B cell (primary cell): ENCODE measurements around the gene TMEM203.

Source experiments
- CTCF ChIP-seq: fragments of 200-600 bp; IDR thresholded peaks from one replicate; pipeline ENCODE4 v1.8.0; 2022; ENCODE audit warnings: antibody characterized with exemption, mild to moderate bottlenecking
- EZH2 ChIP-seq: IDR thresholded peaks from 2 replicates; pipeline ENCODE4 v1.6.1; 2012; ENCODE audit warnings: borderline replicate concordance, low read depth, mild to moderate bottlenecking, moderate library complexity, low read length; ENCODE audit not compliant: insufficient read depth, poor library complexity, severe bottlenecking

DNA sequence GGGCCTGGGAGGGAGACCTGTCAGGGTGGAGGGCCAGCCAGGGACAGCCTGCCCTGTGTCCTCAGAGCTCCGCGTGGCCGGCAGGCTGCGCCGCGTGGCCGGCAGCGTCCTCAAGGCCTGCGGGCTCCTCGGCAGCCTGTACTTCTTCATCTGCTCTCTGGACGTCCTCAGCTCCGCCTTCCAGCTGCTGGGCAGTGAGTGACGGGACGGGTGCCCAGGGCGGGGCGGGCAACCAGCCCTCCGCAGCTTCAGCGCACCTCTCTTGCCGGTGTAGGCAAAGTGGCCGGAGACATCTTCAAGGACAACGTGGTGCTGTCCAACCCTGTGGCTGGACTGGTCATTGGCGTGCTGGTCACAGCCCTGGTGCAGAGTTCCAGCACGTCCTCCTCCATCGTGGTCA is 27.1 kb upstream of the TMEM203 start:
- TF ChIP-seq CTCF, result no peak
- TF ChIP-seq EZH2, result no peak
